Endodermal cell (in vitro differentiated cells): ENCODE results near the gene PTPRC. TPM values are rescaled to one million over a fixed set of nuclear protein-coding genes. Genes with fewer than 3 reads are reported as not detected.

Source experiments
- DNase-seq: peaks from one replicate; pipeline ENCODE4 v3.0.0-alpha.2; 2017
- H3K27ac ChIP-seq: 2 replicates; pipeline ENCODE4 v1.5.1; 2013; ENCODE audit warnings: mild to moderate bottlenecking, low read depth, low read length, moderate library complexity
- H3K27me3 ChIP-seq: 2 replicates; pipeline ENCODE4 v1.6.1; 2013; ENCODE audit warnings: mild to moderate bottlenecking, low read length, moderate library complexity; ENCODE audit not compliant: insufficient read depth, control insufficient read depth, poor library complexity, severe bottlenecking
- H3K36me3 ChIP-seq: 2 replicates; pipeline ENCODE4 v1.7.0; 2013; ENCODE audit warnings: mild to moderate bottlenecking, low read length, moderate library complexity; ENCODE audit not compliant: control insufficient read depth, insufficient read depth
- H3K4me1 ChIP-seq: one replicate; pipeline ENCODE4 v1.7.0; 2013; ENCODE audit warnings: low read length; ENCODE audit not compliant: control insufficient read depth, insufficient read depth
- H3K4me3 ChIP-seq: 2 replicates; pipeline ENCODE4 v1.5.1; 2013; ENCODE audit warnings: mild to moderate bottlenecking, low read length, moderate library complexity
- H3K9ac ChIP-seq: 2 replicates; pipeline ENCODE4 v1.6.1; 2013; ENCODE audit warnings: mild to moderate bottlenecking, low read length, moderate library complexity; ENCODE audit not compliant: poor library complexity, severe bottlenecking; ENCODE audit errors: extremely low read depth
- H3K9me3 ChIP-seq: 2 replicates; pipeline ENCODE4 v1.6.1; 2013; ENCODE audit warnings: mild to moderate bottlenecking, low read length, moderate library complexity; ENCODE audit not compliant: control insufficient read depth
- H3K27ac Mint-ChIP-seq: 2 replicates; pipeline ENCODE4 v1.8.0; 2020; ENCODE audit warnings: mixed read lengths
- H3K27me3 Mint-ChIP-seq: 2 replicates; pipeline ENCODE4 v1.8.0; 2021; ENCODE audit warnings: mild to moderate bottlenecking, mixed read lengths; ENCODE audit not compliant: insufficient read depth
- H3K36me3 Mint-ChIP-seq: 2 replicates; pipeline ENCODE4 v1.8.0; 2020; ENCODE audit warnings: low read depth, mixed read lengths
- H3K4me1 Mint-ChIP-seq: 2 replicates; pipeline ENCODE4 v1.8.0; 2020; ENCODE audit warnings: mixed read lengths
- H3K4me3 Mint-ChIP-seq: 2 replicates; pipeline ENCODE4 v1.8.0; 2020; ENCODE audit warnings: mild to moderate bottlenecking, moderate library complexity, mixed read lengths
- H3K9me3 Mint-ChIP-seq: 2 replicates; pipeline ENCODE4 v1.8.0; 2020; ENCODE audit warnings: mild to moderate bottlenecking, mixed read lengths
- WGBS, 2 experiments: methylation state at CpG; one replicate each; pipeline versions ENCODE4 v1.1.5 to v1.1.7; 2013; ENCODE audit warnings: missing lambda C conversion rate in 2 of 2, mixed read lengths in 1 of 2; ENCODE audit not compliant: insufficient coverage in 1 of 2, insufficient read length in 1 of 2; 5-methylcytosine and 5-hydroxymethylcytosine counted together
- total RNA-seq, 2 donors: library from RNA; stranded (reverse); fragmentation: NEBNext Ultra II Directional in 1 of 2; extraction: Animal tissue kit (Norgen Biotek cat#: 25700) in 1 of 2; gene quantifications; 2 replicates in 1 of 2; 3 replicates in 1 of 2; pipeline ENCODE4 v1.2.1, GENCODE V29; 2021
- TF ChIP-seq, protein P1 (sequence below): fragments of 200-600 bp; sonication (generic); conservative IDR thresholded peaks from 2 replicates; pipeline ENCODE4 v1.5.0; 2021; ENCODE audit warnings: antibody characterized with exemption, mild to moderate bottlenecking

PTPRC gene
- total RNA-seq, 2 donors from 2014 or later, result 0.11 TPM; not detected in 1

- DNase-seq, result peak; percentile 91
- Histone ChIP-seq H3K36me3 (no peaks in the 10 kb centered on the region), H3K27me3 (no peaks in the 10 kb centered on the region), H3K4me1 (no peaks in the 10 kb centered on the region), H3K9me3 (no peaks in the 10 kb centered on the region), H3K9ac (no peak overlapping the region), H3K27ac (no peak overlapping the region), H3K4me3 (no peak overlapping the region)
- TF ChIP-seq, protein P1, sequence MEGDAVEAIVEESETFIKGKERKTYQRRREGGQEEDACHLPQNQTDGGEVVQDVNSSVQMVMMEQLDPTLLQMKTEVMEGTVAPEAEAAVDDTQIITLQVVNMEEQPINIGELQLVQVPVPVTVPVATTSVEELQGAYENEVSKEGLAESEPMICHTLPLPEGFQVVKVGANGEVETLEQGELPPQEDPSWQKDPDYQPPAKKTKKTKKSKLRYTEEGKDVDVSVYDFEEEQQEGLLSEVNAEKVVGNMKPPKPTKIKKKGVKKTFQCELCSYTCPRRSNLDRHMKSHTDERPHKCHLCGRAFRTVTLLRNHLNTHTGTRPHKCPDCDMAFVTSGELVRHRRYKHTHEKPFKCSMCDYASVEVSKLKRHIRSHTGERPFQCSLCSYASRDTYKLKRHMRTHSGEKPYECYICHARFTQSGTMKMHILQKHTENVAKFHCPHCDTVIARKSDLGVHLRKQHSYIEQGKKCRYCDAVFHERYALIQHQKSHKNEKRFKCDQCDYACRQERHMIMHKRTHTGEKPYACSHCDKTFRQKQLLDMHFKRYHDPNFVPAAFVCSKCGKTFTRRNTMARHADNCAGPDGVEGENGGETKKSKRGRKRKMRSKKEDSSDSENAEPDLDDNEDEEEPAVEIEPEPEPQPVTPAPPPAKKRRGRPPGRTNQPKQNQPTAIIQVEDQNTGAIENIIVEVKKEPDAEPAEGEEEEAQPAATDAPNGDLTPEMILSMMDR, result peak; percentile 98
- Mint-ChIP-seq H3K4me3 (no peak overlapping the region), H3K36me3 (no peaks in the 10 kb centered on the region), H3K27ac (no peak overlapping the region), H3K27me3 (no peaks in the 10 kb centered on the region), H3K4me1 (peaks cover 29% of the 10 kb centered on the region), H3K9me3 (no peaks in the 10 kb centered on the region)
- 4 to 9% methylated on average over 10 to 13 of the region's 13 CpGs for WGBS, 2 experiments
Measured at GRCh38 chr1:198699167-198700015, 60.6 kb downstream of the PTPRC start.

DNA sequence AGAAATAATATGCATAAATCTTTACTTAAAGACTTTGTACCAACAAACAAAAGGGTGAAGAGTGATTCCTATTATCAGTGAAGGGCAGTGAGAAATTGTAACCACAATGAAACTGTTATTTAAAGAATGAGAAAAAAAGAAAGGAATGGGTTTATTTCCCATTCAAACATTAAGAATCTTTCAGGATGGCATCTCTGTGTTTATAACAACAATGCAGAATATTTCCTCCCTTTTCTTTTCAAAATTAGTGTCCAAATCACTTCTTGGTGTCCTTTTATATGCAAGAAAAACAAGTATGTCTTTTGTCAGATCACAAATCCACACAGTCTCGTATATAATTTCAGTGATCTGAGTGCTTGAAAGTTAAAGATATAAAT lies 61.2 kb downstream of the PTPRC start:
- Mint-ChIP-seq H3K9me3 (no peaks in the 10 kb centered on the region), H3K36me3 (no peaks in the 10 kb centered on the region), H3K4me1 (peaks cover 29% of the 10 kb centered on the region), H3K27ac (no peak overlapping the region), H3K27me3 (no peaks in the 10 kb centered on the region), H3K4me3 (no peak overlapping the region)
- Histone ChIP-seq H3K36me3 (no peaks in the 10 kb centered on the region), H3K27ac (no peak overlapping the region), H3K9me3 (no peaks in the 10 kb centered on the region), H3K9ac (no peak overlapping the region), H3K4me1 (no peaks in the 10 kb centered on the region), H3K27me3 (no peaks in the 10 kb centered on the region), H3K4me3 (no peak overlapping the region)
- DNase-seq, result no peak
- 70% methylated on average over 1 of the region's 1 CpG; no CpG with 5 or more reads in 1 of the 2 experiments for WGBS, 2 experiments
- TF ChIP-seq, protein P1, result no peak

GRCh38 chr1:198700396-198700795 lies 61.6 kb downstream of the PTPRC start:
- Histone ChIP-seq H3K36me3 (no peaks in the 10 kb centered on the region), H3K27ac (peak overlapping the region; percentile 19), H3K27me3 (no peaks in the 10 kb centered on the region), H3K9me3 (no peaks in the 10 kb centered on the region), H3K9ac (no peak overlapping the region), H3K4me1 (no peaks in the 10 kb centered on the region), H3K4me3 (no peak overlapping the region)
- no peaks in the 10 kb centered on the region for H3K27me3 Mint-ChIP-seq
- H3K36me3 Mint-ChIP-seq, result no peaks in the 10 kb centered on the region
- H3K27ac Mint-ChIP-seq, result no peak overlapping the region
- 67% methylated on average over 1 of the region's 1 CpG; no CpG with 5 or more reads in 1 of the 2 experiments for WGBS, 2 experiments
- no peak overlapping the region for H3K4me3 Mint-ChIP-seq
- H3K4me1 Mint-ChIP-seq, result peaks cover 29% of the 10 kb centered on the region
- TF ChIP-seq, protein P1, result no peak
- DNase-seq, result no peak
- H3K9me3 Mint-ChIP-seq, result no peaks in the 10 kb centered on the region
